Body of pancreas (tissue), 4 donors: ENCODE data around the gene TMEM238L.

Experiments used
- POLR2A ChIP-seq, 3 donors: fragments of 450-650 bp; IDR thresholded peaks; one replicate each; pipeline ENCODE4 v1.6.1; 2016; ENCODE audit warnings: antibody characterized with exemption in 3 of 3, mild to moderate bottlenecking in 2 of 3
- TF ChIP-seq, protein P1 (sequence below), 7 experiments: fragments of 450-650 bp in 4 of 7; fragments of 200-600 bp in 3 of 7; sonication (generic) in 3 of 7; IDR thresholded peaks; one replicate each; pipeline ENCODE4 v1.5.1; 2016 to 2019; ENCODE audit warnings: antibody characterized with exemption in 7 of 7

DNA sequence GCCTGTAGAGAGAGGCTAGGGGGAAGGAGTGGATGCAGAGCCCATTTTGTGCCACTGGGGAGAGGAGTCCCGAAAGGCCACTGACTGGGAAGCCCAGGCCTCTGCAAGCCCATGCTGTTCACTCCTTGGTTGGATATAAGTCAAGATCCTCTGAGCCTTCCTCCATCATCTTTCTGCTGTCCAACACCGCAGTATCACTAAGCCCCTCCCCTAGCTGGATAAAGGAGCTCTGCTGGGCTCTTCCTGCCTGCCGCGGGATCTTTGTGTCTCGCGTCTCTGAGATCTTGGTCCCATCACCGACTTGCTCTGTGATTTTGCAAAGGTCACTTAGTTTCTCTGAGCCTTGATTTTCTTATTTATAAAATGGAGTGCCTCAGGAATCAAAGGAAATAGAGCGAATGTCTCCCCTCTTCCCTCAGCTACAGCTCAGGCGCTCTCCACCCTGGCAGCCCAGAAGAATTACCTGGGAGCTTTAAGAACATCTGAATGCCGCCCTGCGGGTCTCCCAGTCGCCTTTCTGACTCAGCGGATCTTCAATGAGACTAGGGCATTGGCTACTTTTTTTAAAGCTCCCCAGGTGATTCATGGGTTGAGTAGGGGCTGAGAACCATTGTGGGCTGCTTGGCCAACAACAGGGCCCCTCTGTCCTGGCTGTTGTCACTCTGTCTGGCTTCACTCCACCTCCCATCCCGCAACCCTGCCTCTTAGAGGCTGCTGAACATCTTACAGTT lies 48.9 kb downstream of the TMEM238L start:
- TF ChIP-seq POLR2A (IDR thresholded peaks at IDR 0.05), result no peak
- TF ChIP-seq, protein P1, sequence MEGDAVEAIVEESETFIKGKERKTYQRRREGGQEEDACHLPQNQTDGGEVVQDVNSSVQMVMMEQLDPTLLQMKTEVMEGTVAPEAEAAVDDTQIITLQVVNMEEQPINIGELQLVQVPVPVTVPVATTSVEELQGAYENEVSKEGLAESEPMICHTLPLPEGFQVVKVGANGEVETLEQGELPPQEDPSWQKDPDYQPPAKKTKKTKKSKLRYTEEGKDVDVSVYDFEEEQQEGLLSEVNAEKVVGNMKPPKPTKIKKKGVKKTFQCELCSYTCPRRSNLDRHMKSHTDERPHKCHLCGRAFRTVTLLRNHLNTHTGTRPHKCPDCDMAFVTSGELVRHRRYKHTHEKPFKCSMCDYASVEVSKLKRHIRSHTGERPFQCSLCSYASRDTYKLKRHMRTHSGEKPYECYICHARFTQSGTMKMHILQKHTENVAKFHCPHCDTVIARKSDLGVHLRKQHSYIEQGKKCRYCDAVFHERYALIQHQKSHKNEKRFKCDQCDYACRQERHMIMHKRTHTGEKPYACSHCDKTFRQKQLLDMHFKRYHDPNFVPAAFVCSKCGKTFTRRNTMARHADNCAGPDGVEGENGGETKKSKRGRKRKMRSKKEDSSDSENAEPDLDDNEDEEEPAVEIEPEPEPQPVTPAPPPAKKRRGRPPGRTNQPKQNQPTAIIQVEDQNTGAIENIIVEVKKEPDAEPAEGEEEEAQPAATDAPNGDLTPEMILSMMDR (IDR thresholded peaks at IDR 0.05), result no peak
